Measurements from ENCODE around the gene FNDC3A.

The FNDC3A gene

DNA sequence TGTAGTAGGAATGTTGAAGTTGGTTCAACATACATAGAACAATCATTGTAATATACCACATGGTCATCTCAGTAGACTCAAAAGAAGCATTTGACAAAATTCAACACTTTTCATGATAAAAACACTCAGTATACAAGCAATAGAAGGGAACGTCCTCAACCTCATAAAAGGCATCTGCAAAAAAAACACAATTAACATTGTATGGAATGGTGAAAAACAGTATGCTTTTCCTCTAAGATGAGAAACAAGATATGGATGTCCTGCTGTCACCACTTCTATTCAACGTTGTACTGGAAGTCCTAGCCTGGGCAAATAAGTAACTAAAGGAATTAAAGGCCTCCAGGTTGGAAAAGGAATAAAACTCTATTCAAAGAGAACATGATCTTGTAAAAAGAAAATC, 54.5 kb downstream of the FNDC3A start:
- no peak overlapping the region for H3K4me3 ChIP-seq (ENCODE audit: insufficient read depth, low read length, poor library complexity, severe bottlenecking)
- no peak overlapping the region for H3K27ac ChIP-seq (ENCODE audit: low read depth, low read length)
- H3K27me3 ChIP-seq (ENCODE audit: low read length), result no peaks in the 10 kb centered on the region
- no peak overlapping the region for H2AFZ ChIP-seq (ENCODE audit: low read depth, low read length, severe bottlenecking)
- TF ChIP-seq EZH2phosphoT487 (conservative IDR thresholded peaks at IDR 0.05; ENCODE audit: low read length), result no peak
- TF ChIP-seq, protein P1, sequence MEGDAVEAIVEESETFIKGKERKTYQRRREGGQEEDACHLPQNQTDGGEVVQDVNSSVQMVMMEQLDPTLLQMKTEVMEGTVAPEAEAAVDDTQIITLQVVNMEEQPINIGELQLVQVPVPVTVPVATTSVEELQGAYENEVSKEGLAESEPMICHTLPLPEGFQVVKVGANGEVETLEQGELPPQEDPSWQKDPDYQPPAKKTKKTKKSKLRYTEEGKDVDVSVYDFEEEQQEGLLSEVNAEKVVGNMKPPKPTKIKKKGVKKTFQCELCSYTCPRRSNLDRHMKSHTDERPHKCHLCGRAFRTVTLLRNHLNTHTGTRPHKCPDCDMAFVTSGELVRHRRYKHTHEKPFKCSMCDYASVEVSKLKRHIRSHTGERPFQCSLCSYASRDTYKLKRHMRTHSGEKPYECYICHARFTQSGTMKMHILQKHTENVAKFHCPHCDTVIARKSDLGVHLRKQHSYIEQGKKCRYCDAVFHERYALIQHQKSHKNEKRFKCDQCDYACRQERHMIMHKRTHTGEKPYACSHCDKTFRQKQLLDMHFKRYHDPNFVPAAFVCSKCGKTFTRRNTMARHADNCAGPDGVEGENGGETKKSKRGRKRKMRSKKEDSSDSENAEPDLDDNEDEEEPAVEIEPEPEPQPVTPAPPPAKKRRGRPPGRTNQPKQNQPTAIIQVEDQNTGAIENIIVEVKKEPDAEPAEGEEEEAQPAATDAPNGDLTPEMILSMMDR (IDR thresholded peaks at IDR 0.05; ENCODE audit: insufficient read depth, low read length, poor library complexity, severe bottlenecking), result no peak
- H3K9ac ChIP-seq (ENCODE audit: low read length), result no peak overlapping the region
- H3K9me2 ChIP-seq (replicated peaks; ENCODE audit: insufficient read depth, low read length), result no peaks in the 10 kb centered on the region; the same call in 1 of the 2 replicates
- H3K36me3 ChIP-seq (ENCODE audit: low read length), result no peaks in the 10 kb centered on the region
- no peak overlapping the region for H3K4me2 ChIP-seq (ENCODE audit: low read depth, low read length, poor library complexity, severe bottlenecking)
- H3F3A ChIP-seq (ENCODE audit: insufficient read depth), result no peaks in the 10 kb centered on the region
- H3K79me2 ChIP-seq (ENCODE audit: insufficient read depth, low read length), result no peaks in the 10 kb centered on the region
- H4K20me1 ChIP-seq (ENCODE audit: low read depth, low read length), result no peaks in the 10 kb centered on the region
- peaks cover 4% of the 10 kb centered on the region; the same call in 1 of the 2 replicates for H3K9me3 ChIP-seq (ENCODE audit: insufficient read depth, low read length)

DNA sequence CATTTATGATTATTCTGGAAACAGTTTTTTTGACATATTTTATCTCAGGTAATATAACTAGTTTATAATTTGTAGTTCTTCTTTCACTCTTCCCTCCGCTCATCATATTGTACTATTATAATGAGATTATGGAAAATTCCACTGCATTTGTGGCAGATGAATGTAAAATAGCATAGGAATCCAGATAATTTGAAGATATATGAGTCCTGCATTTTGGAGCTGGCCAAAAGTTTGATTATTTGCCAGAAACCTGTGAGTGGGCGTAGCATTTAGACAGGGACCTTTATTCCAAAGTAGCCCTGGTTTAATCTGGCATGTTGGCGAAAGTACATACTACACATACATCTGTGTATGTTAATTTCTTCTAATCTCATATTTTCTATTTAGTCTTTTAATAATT, 65.2 kb downstream of the FNDC3A start:
- H3F3A ChIP-seq (ENCODE audit: insufficient read depth), result no peaks in the 10 kb centered on the region
- no peak overlapping the region for H2AFZ ChIP-seq (ENCODE audit: low read depth, low read length, severe bottlenecking)
- H3K4me2 ChIP-seq (ENCODE audit: low read depth, low read length, poor library complexity, severe bottlenecking), result no peak overlapping the region
- H3K9ac ChIP-seq (ENCODE audit: low read length), result no peak overlapping the region
- H3K79me2 ChIP-seq (ENCODE audit: insufficient read depth, low read length), result no peaks in the 10 kb centered on the region
- H3K9me2 ChIP-seq (replicated peaks; ENCODE audit: insufficient read depth, low read length), result no peaks in the 10 kb centered on the region
- no peaks in the 10 kb centered on the region for H3K27me3 ChIP-seq (ENCODE audit: low read length)
- TF ChIP-seq, protein P1 (IDR thresholded peaks at IDR 0.05; ENCODE audit: insufficient read depth, low read length, poor library complexity, severe bottlenecking), result no peak
- no peak for TF ChIP-seq EZH2phosphoT487 (conservative IDR thresholded peaks at IDR 0.05; ENCODE audit: low read length)
- no peak overlapping the region for H3K27ac ChIP-seq (ENCODE audit: low read depth, low read length)
- no peaks in the 10 kb centered on the region for H3K36me3 ChIP-seq (ENCODE audit: low read length)
- H3K9me3 ChIP-seq (ENCODE audit: insufficient read depth, low read length), result no peaks in the 10 kb centered on the region
- no peak overlapping the region for H3K4me3 ChIP-seq (ENCODE audit: insufficient read depth, low read length, poor library complexity, severe bottlenecking)
- H4K20me1 ChIP-seq (ENCODE audit: low read depth, low read length), result no peaks in the 10 kb centered on the region

DNA sequence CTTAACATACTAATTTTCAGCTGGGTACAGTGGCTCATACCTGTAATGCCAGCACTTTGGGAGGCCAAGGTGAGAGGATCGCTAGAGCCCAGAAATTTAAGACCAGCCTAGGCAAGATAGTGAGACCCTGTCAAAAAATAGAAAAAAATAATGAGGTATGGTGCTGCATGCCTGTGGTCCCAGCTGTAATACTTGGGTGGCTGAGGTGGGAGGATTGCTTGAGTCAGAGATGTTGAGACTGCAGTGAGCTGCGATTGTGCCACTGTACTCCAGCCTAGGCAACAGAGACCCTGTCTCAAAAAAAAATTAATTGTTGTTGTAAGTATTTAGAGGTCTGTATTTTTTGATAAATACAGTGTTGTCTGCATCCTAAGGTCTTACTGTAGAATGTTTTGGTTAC, 66.8 kb downstream of the FNDC3A start:
- Histone ChIP-seq H3K9me2 (replicated peaks; ENCODE audit: insufficient read depth, low read length) (no peaks in the 10 kb centered on the region), H3K79me2 (ENCODE audit: insufficient read depth, low read length) (no peaks in the 10 kb centered on the region), H3K9me3 (ENCODE audit: insufficient read depth, low read length) (no peaks in the 10 kb centered on the region), H3K4me2 (ENCODE audit: low read depth, low read length, poor library complexity, severe bottlenecking) (no peak overlapping the region), H3F3A (ENCODE audit: insufficient read depth) (no peaks in the 10 kb centered on the region), H3K27ac (ENCODE audit: low read depth, low read length) (no peak overlapping the region), H3K4me3 (ENCODE audit: insufficient read depth, low read length, poor library complexity, severe bottlenecking) (no peak overlapping the region), H2AFZ (ENCODE audit: low read depth, low read length, severe bottlenecking) (no peak overlapping the region), H3K9ac (ENCODE audit: low read length) (no peak overlapping the region), H4K20me1 (ENCODE audit: low read depth, low read length) (no peaks in the 10 kb centered on the region), H3K27me3 (ENCODE audit: low read length) (no peaks in the 10 kb centered on the region), H3K36me3 (ENCODE audit: low read length) (no peaks in the 10 kb centered on the region)
- TF ChIP-seq, protein P1 (IDR thresholded peaks at IDR 0.05; ENCODE audit: insufficient read depth, low read length, poor library complexity, severe bottlenecking), result no peak
- TF ChIP-seq EZH2phosphoT487 (conservative IDR thresholded peaks at IDR 0.05; ENCODE audit: low read length), result no peak
